Measurements from ENCODE around the gene FAM180B. TPM values are rescaled to one million over a fixed set of nuclear protein-coding genes. Genes with fewer than 3 reads are reported as not detected.

Gene FAM180B
- total and polyA plus RNA-seq, 2 of the 8 experiments (the other 6 are each of a cell fraction or from before 2014, with no cell fraction given), result 0.09 TPM; not detected in 1

GRCh38 chr11:47539681-47540039 lies 46.8 kb upstream of the FAM180B start:
- Histone ChIP-seq H2BK120ac (replicated peaks; ENCODE audit: low read depth, low read length) (no peak overlapping the region), H2BK15ac (ENCODE audit: low read length) (no peak overlapping the region), H4K20me1 (replicated peaks in 1 of 2; ENCODE audit: control insufficient read depth in 1 of 2, insufficient read depth in 2 of 2, low read length in 2 of 2) (peaks cover 33 to 36% of the 10 kb centered on the region in 2 experiments), H3K23ac (ENCODE audit: insufficient read length) (no peak overlapping the region), H2BK12ac (ENCODE audit: low read depth, low read length) (no peak overlapping the region), H2BK5ac (ENCODE audit: low read depth, low read length) (no peak overlapping the region), H2BK20ac (ENCODE audit: low read length) (no peak overlapping the region), H3K9ac (replicated peaks in 1 of 4; ENCODE audit: extremely low read depth in 1 of 4, low read depth in 3 of 4, low read length in 3 of 4) (no peak overlapping the region), H3K14ac (ENCODE audit: insufficient read length) (no peak overlapping the region), H3K27ac (ENCODE audit: low read depth, low read length) (no peak overlapping the region), H3K79me1 (ENCODE audit: low read depth, low read length) (peaks cover 4% of the 10 kb centered on the region), H3K79me2 (ENCODE audit: control insufficient read depth in 1 of 2, insufficient read depth in 2 of 2, low read length in 2 of 2) (peaks cover 59 to 99% of the 10 kb centered on the region in 2 experiments), H4K8ac (ENCODE audit: extremely low read depth, insufficient read depth, low read length) (no peak overlapping the region), H3K18ac (ENCODE audit: extremely low read depth, low read length) (no peak overlapping the region), H3K9me3 (ENCODE audit: insufficient read depth in 2 of 2, low read depth in 1 of 2, low read length in 1 of 2) (no peaks in the 10 kb centered on the region), H3K4me1 (replicated peaks in 1 of 4; ENCODE audit: control insufficient read depth in 3 of 4, insufficient read depth in 4 of 4, low read length in 3 of 4) (peaks cover 0 to 10% (median 4%) of the 10 kb centered on the region in 4 experiments; a peak in 5 of 7 replicates), H3K4ac (replicated peaks; ENCODE audit: insufficient read length, low read depth, low read length) (no peak overlapping the region), H4K91ac (replicated peaks; ENCODE audit: insufficient read length, low read length) (no peak overlapping the region), H3K23me2 (ENCODE audit: low read depth, low read length) (no peaks in the 10 kb centered on the region), H3K27me3 (replicated peaks in 1 of 4; ENCODE audit: control insufficient read depth in 3 of 4, extremely low read depth in 1 of 4, insufficient read depth in 3 of 4, low read length in 3 of 4) (no peaks in the 10 kb centered on the region), H3K56ac (replicated peaks; ENCODE audit: insufficient read length, low read depth, low read length) (no peak overlapping the region), H3K36me3 (ENCODE audit: control insufficient read depth in 2 of 4, insufficient read depth in 4 of 4, low read length in 3 of 4) (peaks cover 0 to 4% (median 0%) of the 10 kb centered on the region in 4 experiments; a peak in 2 of 8 replicates), H3K4me3 (ENCODE audit: extremely low read depth in 1 of 4, insufficient read depth in 2 of 4, low read depth in 3 of 4, low read length in 4 of 4) (no peak overlapping the region), H2AK5ac (ENCODE audit: low read depth, low read length) (no peak overlapping the region), H3K4me2 (ENCODE audit: insufficient read depth in 1 of 2, low read depth in 2 of 2, low read length in 2 of 2) (peak overlapping the region in 1 of 2 experiments; percentile 30; a peak in 1 of 4 replicates), H4K5ac (ENCODE audit: insufficient read length, low read depth, low read length) (no peak overlapping the region), H2AFZ (ENCODE audit: low read length) (no peak overlapping the region)
- no peak for FAIRE-seq
- WGBS, 2 experiments (ENCODE audit: extremely low coverage in 1 of 2, insufficient coverage in 1 of 2, insufficient read length in 1 of 2, insufficient replicate concordance in 2 of 2, low coverage in 1 of 2, low lambda C conversion rate in 2 of 2, missing lambda C conversion rate in 1 of 2), result 80% methylated on average over 2 of the region's 2 CpGs; no CpG with 5 or more reads in 1 of the 2 experiments
- ChIA-PET POLR2A (ENCODE audit: partially characterized antibody) (interaction anchor here (0.6 to 8.8 kb wide), 7 partner anchors 8 to 38 kb away, joined by 3 to 65 read pairs (median 3); partner anchors contain the start of genes CELF1, KBTBD4, NDUFS3 and PTPMT1), CTCF (ENCODE audit: partially characterized antibody) (interaction anchor here (0.9 to 5.3 kb wide), 5 partner anchors 8 to 77 kb away, joined by 3 to 25 read pairs (median 4); partner anchors contain the start of gene CELF1)
- DNase-seq (ENCODE audit: low read depth in 1 of 2, low spot score in 2 of 2), result no peak
- no peak for TF ChIP-seq CTCF (IDR thresholded peaks at IDR 0.05; ENCODE audit: control extremely low read depth in 1 of 3, insufficient read depth in 1 of 3, low read depth in 1 of 3, low read length in 3 of 3)
- TF ChIP-seq NRF1 (IDR thresholded peaks at IDR 0.05; ENCODE audit: low read depth, low read length), result no peak
- TF ChIP-seq RFX5 (IDR thresholded peaks at IDR 0.05; ENCODE audit: borderline replicate concordance, low read depth, low read length), result no peak
- TF ChIP-seq EGR1 (IDR thresholded peaks at IDR 0.05; ENCODE audit: borderline replicate concordance, low read depth, low read length), result no peak
- TF ChIP-seq SP4 (IDR thresholded peaks at IDR 0.05; ENCODE audit: low read length), result no peak
- TF ChIP-seq CBX5 (IDR thresholded peaks at IDR 0.05; ENCODE audit: low read depth, low read length), result no peak
- TF ChIP-seq SRF (IDR thresholded peaks at IDR 0.05; ENCODE audit: low read depth, low read length), result no peak
- TF ChIP-seq KDM5A (IDR thresholded peaks at IDR 0.05; ENCODE audit: low read length), result no peak
- no peak for TF ChIP-seq ATF3 (IDR thresholded peaks at IDR 0.05; ENCODE audit: insufficient read depth, low read depth, low read length)
- TF ChIP-seq RBBP5 (IDR thresholded peaks at IDR 0.05; ENCODE audit: borderline replicate concordance, low read depth, low read length), result no peak
